Adrenal gland (tissue), 12 donors: ENCODE data around the gene RDH8. TPM values are rescaled to one million over a fixed set of nuclear protein-coding genes. Genes with fewer than 3 reads are reported as not detected.

Experiments
- DNase-seq, 7 donors: peaks; one replicate each; pipeline ENCODE4 v3.0.0-alpha.2; 2019 to 2020
- H3K27ac ChIP-seq, 5 donors: fragments of 200-600 bp; sonication (generic) in 4 of 5; 1 replicate in 3 of 5; 2 replicates in 2 of 5; pipeline versions ENCODE4 v1.5.1 to v1.8.0; 2016 to 2020; ENCODE audit warnings: mild to moderate bottlenecking in 1 of 5
- H3K27me3 ChIP-seq: fragments of 200-600 bp; 2 replicates; pipeline ENCODE4 v1.8.0; 2021
- H3K36me3 ChIP-seq, 2 donors: fragments of 200-600 bp; replicated peaks in 1 of 2; 1 replicate in 1 of 2; 2 replicates in 1 of 2; pipeline versions ENCODE4 v1.5.1 to v1.8.0; 2018 to 2022
- H3K4me1 ChIP-seq, 2 donors: fragments of 200-600 bp; replicated peaks in 1 of 2; 1 replicate in 1 of 2; 2 replicates in 1 of 2; pipeline versions ENCODE4 v1.5.1 to v1.8.0; 2018 to 2021
- H3K4me3 ChIP-seq, 4 donors: fragments of 200-600 bp; sonication (generic) in 3 of 4; one replicate each; pipeline ENCODE4 v1.5.1; 2016 to 2018
- H3K9me3 ChIP-seq, 3 donors: fragments of 200-600 bp; sonication (generic) in 1 of 3; replicated peaks in 1 of 3; 1 replicate in 2 of 3; 2 replicates in 1 of 3; pipeline versions ENCODE4 v1.5.1 to v1.8.0; 2016 to 2021
- CTCF ChIP-seq, 6 experiments: fragments of 450-650 bp in 4 of 6; fragments of 200-600 bp in 2 of 6; sonication (generic) in 1 of 6; IDR thresholded peaks; 1 replicate in 5 of 6; 2 replicates in 1 of 6; pipeline versions ENCODE4 v1.5.1 to v1.8.0; 2016 to 2021; ENCODE audit warnings: antibody characterized with exemption in 6 of 6, mild to moderate bottlenecking in 2 of 6, moderate library complexity in 1 of 6
- POLR2A ChIP-seq, 2 donors: fragments of 450-650 bp; IDR thresholded peaks; one replicate each; pipeline ENCODE4 v1.6.1; 2017; ENCODE audit warnings: antibody characterized with exemption in 2 of 2, mild to moderate bottlenecking in 2 of 2, moderate library complexity in 1 of 2
- WGBS, 4 donors: extraction: QIAGEN DNeasy Blood & Tissue Kit in 2 of 4; methylation state at CpG; one replicate each; pipeline versions ENCODE4 v1.1.5 to v1.1.7; 2013 to 2017; 5-methylcytosine and 5-hydroxymethylcytosine counted together
- intact Hi-C, 2 donors: fragments of 100-400 bp; cut with DNase I; formaldehyde crosslinking; loops; one replicate each; pipeline versions ENCODE4 v1.14.1 to v1.15.0; 2022 to 2023
- polyA plus RNA-seq, 3 donors: library from polyadenylated mRNA; stranded (reverse); fragments of 200-250 nt in 2 of 3; fragments of 350-450 nt in 1 of 3; fragmentation: Illumina TruSeq in 1 of 3; extraction: RNeasy Lipid Tissue Mini Kit (QIAGEN cat#74804) in 1 of 3; gene quantifications; one replicate each; pipeline ENCODE4 v1.2.3, GENCODE V29; 2013 to 2014
- total RNA-seq, 9 donors: library from RNA; depleted of rRNA in 4 of 9; stranded (reverse); fragments of >200 nt in 4 of 9; fragments of 120-200 nt in 1 of 9; fragmentation: NEBNext Ultra II Directional in 1 of 9; extraction: Animal tissue kit (Norgen Biotek cat#: 25700) in 1 of 9; gene quantifications; one replicate each; pipeline versions ENCODE4 v1.1.0 to v1.2.4, GENCODE V29; 2013 to 2023
- donor health status: healthy with polysubstance abuse.
- donor health status: Bipolar disorder and iron deficiency.
- donor health status: DM: yes; HTN: yes; CAD: no.
- donor health status: DM: no; HTN: no; CAD: no.
- donor health status: DM: no; HTN: no; CAD: no.
- donor health status: DM: yes; HTN: yes; CAD: no.

Gene RDH8
- total and polyA plus RNA-seq, 12 donors: not detected

GRCh38 chr19:9991425-9992191, 21.7 kb upstream of the RDH8 start:
- H3K27me3 ChIP-seq: no peaks in the 10 kb centered on the region
- no peaks in the 10 kb centered on the region for H3K4me1 ChIP-seq
- H3K9me3 ChIP-seq: no peaks in the 10 kb centered on the region
- H3K36me3 ChIP-seq: no peaks in the 10 kb centered on the region
- no peak for DNase-seq
- intact Hi-C loops: no loop called here
- 78 to 85% (median 80%) methylated on average over 11 of the region's 11 CpGs for WGBS, 4 donors
- no peak overlapping the region for H3K4me3 ChIP-seq
- H3K27ac ChIP-seq: no peak overlapping the region
- TF ChIP-seq POLR2A (IDR thresholded peaks at IDR 0.05) (no peak), CTCF (IDR thresholded peaks at IDR 0.05) (no peak)

- H3K9me3 ChIP-seq: no peaks in the 10 kb centered on the region
- 78 to 81% (median 79%) methylated on average over 8 of the region's 8 CpGs for WGBS, 4 donors
- no peak overlapping the region for H3K27ac ChIP-seq
- no peak overlapping the region for H3K4me3 ChIP-seq
- H3K36me3 ChIP-seq: no peaks in the 10 kb centered on the region
- intact Hi-C loops: loop anchor here in 1 of 2 donors (5.0 kb wide), 1 partner anchor 58 kb away; the partner anchor contains the start of gene OLFM2
- no peaks in the 10 kb centered on the region for H3K4me1 ChIP-seq
- no peak for DNase-seq
- TF ChIP-seq CTCF (IDR thresholded peaks at IDR 0.05) (no peak), POLR2A (IDR thresholded peaks at IDR 0.05) (no peak)
- no peaks in the 10 kb centered on the region for H3K27me3 ChIP-seq
Observed at GRCh38 chr19:9995084-9995483, 18.2 kb upstream of the RDH8 start.

- Histone ChIP-seq H3K4me3 (no peak overlapping the region), H3K4me1 (no peaks in the 10 kb centered on the region), H3K27ac (no peak overlapping the region), H3K36me3 (no peaks in the 10 kb centered on the region), H3K9me3 (no peaks in the 10 kb centered on the region), H3K27me3 (no peaks in the 10 kb centered on the region)
- intact Hi-C loops: loop anchor here in 1 of 2 donors (5.0 kb wide), 1 partner anchor 59 kb away; the partner anchor contains the start of gene OLFM2
- no peak for DNase-seq
- 66 to 79% (median 78%) methylated on average over 3 to 7 of the region's 7 CpGs for WGBS, 4 donors
- TF ChIP-seq POLR2A (IDR thresholded peaks at IDR 0.05) (no peak), CTCF (IDR thresholded peaks at IDR 0.05) (no peak)
Observed at GRCh38 chr19:9995999-9996398, 17.3 kb upstream of the RDH8 start.

GRCh38 chr19:9996541-9996940, 16.7 kb upstream of the RDH8 start:
- Histone ChIP-seq H3K4me3 (no peak overlapping the region), H3K27me3 (no peaks in the 10 kb centered on the region), H3K36me3 (no peaks in the 10 kb centered on the region), H3K4me1 (no peaks in the 10 kb centered on the region), H3K9me3 (no peaks in the 10 kb centered on the region), H3K27ac (no peak overlapping the region)
- TF ChIP-seq CTCF (IDR thresholded peaks at IDR 0.05): no peak
- no peak for TF ChIP-seq POLR2A (IDR thresholded peaks at IDR 0.05)
- WGBS, 4 donors: 63 to 72% (median 65%) methylated on average over 5 of the region's 5 CpGs
- DNase-seq: no peak
- intact Hi-C loops: loop anchor here in 1 of 2 donors (5.0 kb wide), 1 partner anchor 59 kb away; the partner anchor contains the start of gene OLFM2
